ENCODE data around the gene TIMM10B.

Gene TIMM10B

DNA sequence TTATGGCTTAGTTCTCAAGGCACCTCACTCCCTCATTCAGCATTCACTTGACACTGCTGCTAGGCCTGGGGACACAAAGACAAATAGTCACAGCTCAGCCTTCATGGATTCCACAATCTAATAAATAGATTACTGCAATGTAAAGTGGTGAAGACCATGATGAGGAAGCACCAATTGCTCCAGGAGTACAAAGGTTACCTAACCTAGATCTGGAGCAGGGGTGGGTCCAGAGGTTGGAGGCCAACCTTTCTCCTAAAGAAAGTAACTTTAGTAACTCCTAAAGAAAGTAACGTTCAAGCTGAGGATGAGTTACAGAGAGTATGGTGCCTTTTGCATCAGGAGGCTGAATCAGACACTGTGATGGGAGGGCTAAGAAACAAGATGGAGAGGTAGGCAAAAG is 11.7 kb upstream of the TIMM10B start:
- no peak overlapping the region for H3K4me3 ChIP-seq (ENCODE audit: control insufficient read depth, low read depth, low read length)
- TF ChIP-seq, protein P1, sequence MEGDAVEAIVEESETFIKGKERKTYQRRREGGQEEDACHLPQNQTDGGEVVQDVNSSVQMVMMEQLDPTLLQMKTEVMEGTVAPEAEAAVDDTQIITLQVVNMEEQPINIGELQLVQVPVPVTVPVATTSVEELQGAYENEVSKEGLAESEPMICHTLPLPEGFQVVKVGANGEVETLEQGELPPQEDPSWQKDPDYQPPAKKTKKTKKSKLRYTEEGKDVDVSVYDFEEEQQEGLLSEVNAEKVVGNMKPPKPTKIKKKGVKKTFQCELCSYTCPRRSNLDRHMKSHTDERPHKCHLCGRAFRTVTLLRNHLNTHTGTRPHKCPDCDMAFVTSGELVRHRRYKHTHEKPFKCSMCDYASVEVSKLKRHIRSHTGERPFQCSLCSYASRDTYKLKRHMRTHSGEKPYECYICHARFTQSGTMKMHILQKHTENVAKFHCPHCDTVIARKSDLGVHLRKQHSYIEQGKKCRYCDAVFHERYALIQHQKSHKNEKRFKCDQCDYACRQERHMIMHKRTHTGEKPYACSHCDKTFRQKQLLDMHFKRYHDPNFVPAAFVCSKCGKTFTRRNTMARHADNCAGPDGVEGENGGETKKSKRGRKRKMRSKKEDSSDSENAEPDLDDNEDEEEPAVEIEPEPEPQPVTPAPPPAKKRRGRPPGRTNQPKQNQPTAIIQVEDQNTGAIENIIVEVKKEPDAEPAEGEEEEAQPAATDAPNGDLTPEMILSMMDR (conservative IDR thresholded peaks at IDR 0.05; ENCODE audit: control insufficient read depth, insufficient read depth, low read depth, low read length), result no peak
- no peak for DNase-seq (ENCODE audit: low read depth)

DNA sequence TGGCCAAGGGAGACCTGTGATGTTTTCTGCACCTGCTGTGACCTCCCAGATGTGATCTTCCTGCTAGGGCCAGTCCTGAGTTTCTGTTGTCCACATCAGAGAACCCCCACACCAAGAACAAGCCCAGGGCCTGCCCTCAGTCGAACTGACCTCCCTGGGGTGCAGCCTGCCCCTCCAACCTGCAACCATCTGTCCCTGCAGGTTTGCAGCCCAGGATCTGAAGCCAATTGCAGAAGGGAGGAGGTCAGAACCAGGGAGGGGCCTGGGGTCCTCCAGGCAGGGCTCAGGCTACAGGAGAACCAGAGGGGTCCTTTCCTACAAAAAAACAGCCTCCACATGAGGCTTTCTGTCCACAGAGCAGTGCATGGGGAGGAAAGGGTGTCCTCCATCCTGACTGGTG is 8.4 kb upstream of the TIMM10B start:
- DNase-seq (ENCODE audit: low read depth), result no peak
- TF ChIP-seq, protein P1 (conservative IDR thresholded peaks at IDR 0.05; ENCODE audit: control insufficient read depth, insufficient read depth, low read depth, low read length), result no peak
- peak overlapping the region; percentile 72 for H3K4me3 ChIP-seq (ENCODE audit: control insufficient read depth, low read depth, low read length)

GRCh38 chr11:6473451-6474412 is 7.6 kb upstream of the TIMM10B start, which contains the start of gene TRIM3:
TSS of gene TRIM3 (minus strand) at chr11:6473941. CDS start at chr11:6465695, 8,246 bp downstream.
- DNase-seq (ENCODE audit: low read depth), result peak; percentile 76
- H3K4me3 ChIP-seq (ENCODE audit: control insufficient read depth, low read depth, low read length), result peak within 1 kb of the TSS; percentile 72
- TF ChIP-seq, protein P1 (conservative IDR thresholded peaks at IDR 0.05; ENCODE audit: control insufficient read depth, insufficient read depth, low read depth, low read length), result peak; percentile 29

GRCh38 chr11:6474413-6474792 is 6.9 kb upstream of the TIMM10B start:
- DNase-seq (ENCODE audit: low read depth), result no peak
- TF ChIP-seq, protein P1 (conservative IDR thresholded peaks at IDR 0.05; ENCODE audit: control insufficient read depth, insufficient read depth, low read depth, low read length), result no peak
- peak overlapping the region; percentile 65 for H3K4me3 ChIP-seq (ENCODE audit: control insufficient read depth, low read depth, low read length)

- DNase-seq (ENCODE audit: low read depth), result no peak
- TF ChIP-seq, protein P1 (conservative IDR thresholded peaks at IDR 0.05; ENCODE audit: control insufficient read depth, insufficient read depth, low read depth, low read length), result no peak
- no peak overlapping the region for H3K4me3 ChIP-seq (ENCODE audit: control insufficient read depth, low read depth, low read length)
Observed at GRCh38 chr11:6474806-6475500, 6.3 kb upstream of the TIMM10B start.

GRCh38 chr11:6475936-6476335 is 5.4 kb upstream of the TIMM10B start:
- TF ChIP-seq, protein P1 (conservative IDR thresholded peaks at IDR 0.05; ENCODE audit: control insufficient read depth, insufficient read depth, low read depth, low read length), result no peak
- peak; percentile 12 for DNase-seq (ENCODE audit: low read depth)
- H3K4me3 ChIP-seq (ENCODE audit: control insufficient read depth, low read depth, low read length), result no peak overlapping the region

Data from fibroblast of mammary gland (primary cell).